VCaP (cell line): Measurements from ENCODE around the gene MED12L.
A peak's percentile ranks its signal among the peaks of the same experiment; 100 is the strongest.

ENCODE experiments used
- H3K27ac ChIP-seq: fragments of 450-650 bp; 2 replicates; pipeline ENCODE4 v1.5.1; 2017
- TF ChIP-seq, protein P1 (sequence below): fragments of 450-650 bp; conservative IDR thresholded peaks from 2 replicates; pipeline ENCODE4 v1.5.1; 2017; ENCODE audit warnings: mild to moderate bottlenecking, moderate library complexity

MED12L gene

DNA sequence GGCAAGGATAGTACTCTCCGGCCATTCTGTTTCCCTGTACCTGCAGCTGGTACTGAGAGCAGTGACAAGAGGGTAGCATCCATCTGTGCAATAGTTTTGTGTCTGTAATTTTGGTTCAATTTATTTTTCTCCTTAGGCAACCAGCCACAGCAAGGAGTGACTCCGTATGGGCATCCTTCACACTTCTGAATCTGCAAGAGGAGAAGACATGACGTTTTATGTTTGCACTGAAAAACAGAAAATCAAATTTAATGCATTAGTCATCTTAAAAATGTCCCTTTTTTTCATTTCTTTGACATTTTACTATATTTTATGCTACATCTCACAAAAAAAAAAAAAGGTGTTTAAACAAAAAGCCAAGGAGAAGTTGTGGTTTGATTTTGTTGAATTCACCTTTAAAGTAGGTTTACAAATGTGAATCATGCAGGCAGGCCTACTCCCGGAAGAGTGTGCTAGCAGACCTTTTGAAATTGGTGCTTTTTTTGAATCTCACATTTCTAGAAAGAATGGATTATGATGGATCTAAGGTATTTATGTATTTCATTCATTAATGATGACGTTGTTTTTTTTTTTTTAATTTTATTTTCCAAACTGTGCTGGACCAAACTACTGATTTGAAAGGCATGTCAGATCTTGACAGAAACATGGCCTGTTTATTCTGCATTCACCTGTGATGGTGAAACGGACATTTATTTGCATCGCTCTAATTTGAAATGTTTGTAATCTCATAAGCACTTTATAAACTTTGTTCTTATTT lies 347.3 kb downstream of the MED12L start:
- no peak overlapping the region for H3K27ac ChIP-seq
- TF ChIP-seq, protein P1, sequence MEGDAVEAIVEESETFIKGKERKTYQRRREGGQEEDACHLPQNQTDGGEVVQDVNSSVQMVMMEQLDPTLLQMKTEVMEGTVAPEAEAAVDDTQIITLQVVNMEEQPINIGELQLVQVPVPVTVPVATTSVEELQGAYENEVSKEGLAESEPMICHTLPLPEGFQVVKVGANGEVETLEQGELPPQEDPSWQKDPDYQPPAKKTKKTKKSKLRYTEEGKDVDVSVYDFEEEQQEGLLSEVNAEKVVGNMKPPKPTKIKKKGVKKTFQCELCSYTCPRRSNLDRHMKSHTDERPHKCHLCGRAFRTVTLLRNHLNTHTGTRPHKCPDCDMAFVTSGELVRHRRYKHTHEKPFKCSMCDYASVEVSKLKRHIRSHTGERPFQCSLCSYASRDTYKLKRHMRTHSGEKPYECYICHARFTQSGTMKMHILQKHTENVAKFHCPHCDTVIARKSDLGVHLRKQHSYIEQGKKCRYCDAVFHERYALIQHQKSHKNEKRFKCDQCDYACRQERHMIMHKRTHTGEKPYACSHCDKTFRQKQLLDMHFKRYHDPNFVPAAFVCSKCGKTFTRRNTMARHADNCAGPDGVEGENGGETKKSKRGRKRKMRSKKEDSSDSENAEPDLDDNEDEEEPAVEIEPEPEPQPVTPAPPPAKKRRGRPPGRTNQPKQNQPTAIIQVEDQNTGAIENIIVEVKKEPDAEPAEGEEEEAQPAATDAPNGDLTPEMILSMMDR, result no peak

DNA sequence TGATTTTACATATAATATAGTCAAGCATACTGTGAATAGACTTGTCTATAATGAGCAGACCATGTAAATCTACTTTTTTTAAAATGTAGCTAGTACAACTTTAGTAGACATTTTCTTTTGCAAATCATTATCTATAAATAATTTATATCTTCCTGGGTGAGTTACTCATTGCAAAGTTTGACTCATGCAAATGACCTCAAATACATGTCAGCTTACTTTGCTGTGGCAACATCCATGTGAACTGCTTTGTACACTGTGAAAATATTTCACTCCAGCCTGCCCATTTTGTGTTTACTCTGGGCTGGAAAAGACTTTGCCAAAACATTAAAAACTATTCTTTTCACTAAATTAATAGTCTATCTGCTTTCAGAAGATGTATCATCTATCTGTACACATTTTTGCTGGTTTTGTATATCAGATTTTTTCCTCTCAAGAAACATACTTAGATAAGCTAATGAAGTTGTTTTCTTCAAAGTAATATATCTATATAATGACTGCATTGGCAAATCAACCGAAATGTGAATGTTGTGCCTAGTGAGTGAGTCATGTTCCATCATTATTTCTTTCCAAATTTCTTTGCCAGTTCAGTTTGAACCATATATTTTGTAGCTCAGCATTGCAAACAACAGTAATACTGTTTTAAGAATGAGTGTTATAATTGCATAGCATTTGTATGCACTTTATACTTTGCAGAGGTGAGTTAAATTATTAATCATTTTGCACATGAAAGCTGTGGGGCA lies 348.9 kb downstream of the MED12L start:
- no peak overlapping the region for H3K27ac ChIP-seq
- TF ChIP-seq, protein P1, result no peak

DNA sequence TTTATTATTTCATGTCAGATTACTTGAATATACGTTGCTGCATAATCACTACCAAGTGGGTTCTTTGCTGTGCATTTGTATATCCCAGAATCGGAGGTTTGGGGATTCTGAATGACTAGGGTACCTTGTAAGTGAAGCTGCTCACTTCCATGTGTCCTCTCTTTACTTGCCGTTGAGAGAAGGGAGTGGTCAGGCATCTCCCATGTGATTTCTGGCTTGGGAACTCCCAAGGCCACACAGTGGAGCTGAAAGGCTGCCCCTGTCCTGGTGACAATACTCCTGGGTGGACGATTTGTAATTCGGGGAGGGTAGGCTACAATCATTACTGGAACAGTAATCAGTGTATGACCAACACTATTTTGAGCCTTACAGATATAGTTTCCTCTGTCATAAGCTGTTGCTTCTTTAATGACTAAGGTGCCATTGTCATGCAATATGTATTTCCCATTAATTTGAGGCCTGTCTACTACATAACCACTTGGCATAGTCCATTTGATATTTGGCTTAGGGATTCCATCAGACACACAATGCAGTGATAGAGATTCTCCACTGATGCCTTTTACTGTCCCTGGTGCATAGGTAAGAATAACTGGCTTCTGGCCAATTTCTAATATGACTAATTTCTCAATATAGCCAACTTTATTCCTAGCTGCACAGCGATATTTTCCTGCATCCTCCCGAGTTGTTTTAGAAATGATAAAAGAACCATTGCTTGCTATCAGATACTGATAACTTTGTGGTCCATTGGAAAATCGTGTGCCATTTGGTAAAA lies 351.4 kb downstream of the MED12L start:
- H3K27ac ChIP-seq, result no peak overlapping the region
- TF ChIP-seq, protein P1, result no peak

DNA sequence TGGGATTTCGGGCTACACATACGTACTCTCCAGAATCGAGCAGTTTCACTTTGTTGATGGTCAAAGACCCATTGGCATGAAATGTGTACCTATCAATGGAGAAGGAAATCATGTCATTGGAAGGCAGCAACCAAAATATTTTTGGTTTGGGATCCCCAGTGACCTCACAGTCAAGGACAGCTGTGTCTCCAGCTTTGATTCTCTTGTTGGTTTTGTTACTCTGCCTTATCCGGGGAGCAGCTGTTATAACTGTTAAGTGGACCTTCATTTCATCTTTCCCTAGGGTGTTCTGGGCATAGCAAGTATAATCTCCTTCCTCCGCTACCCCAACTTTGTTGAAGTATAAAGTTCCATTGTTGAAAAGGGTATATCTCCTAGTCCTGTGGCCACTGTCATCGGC lies 352.4 kb downstream of the MED12L start:
- no peak overlapping the region for H3K27ac ChIP-seq
- TF ChIP-seq, protein P1, result no peak

DNA sequence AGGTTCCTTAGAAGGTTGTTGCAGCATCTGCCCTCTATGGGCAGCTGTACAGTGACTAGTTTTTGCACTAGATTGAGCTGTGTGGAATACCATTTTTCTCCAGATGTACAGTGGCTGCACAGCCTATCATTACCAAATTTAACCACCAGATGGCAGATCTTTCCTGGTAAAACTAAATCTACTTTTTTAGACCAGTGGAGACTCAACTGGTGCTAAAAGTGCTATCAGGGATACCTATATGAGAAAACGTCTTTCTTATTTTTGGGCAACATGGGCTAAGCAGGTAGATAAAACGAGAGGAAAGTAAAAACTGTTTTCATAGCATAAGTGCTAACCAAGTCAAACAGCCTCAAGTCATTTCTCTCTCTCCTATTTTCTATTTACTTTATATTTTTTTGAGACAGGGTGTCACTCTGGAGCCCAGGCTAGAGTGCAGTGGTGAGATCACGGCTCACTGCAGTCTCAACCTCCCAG lies 354.2 kb downstream of the MED12L start:
- no peak overlapping the region for H3K27ac ChIP-seq

DNA sequence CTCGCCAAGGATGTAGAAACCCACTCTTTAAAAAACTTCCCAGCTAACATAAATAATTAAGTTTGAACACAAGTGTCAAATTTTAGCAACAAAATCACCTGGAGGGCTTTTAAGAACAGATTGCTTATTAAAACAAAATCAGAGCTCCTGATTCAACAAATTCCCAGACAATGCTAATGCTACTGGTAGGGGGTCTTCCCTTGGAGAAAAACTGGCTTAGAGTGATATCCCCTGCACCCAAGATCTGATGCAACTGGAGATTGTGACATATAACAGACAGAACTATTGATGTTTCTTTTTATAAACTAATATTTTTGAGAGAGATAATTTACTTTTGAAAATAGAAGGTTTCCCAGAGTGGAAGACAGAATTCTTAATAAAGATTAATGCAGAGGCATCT lies 355.5 kb downstream of the MED12L start:
- no peak overlapping the region for H3K27ac ChIP-seq
- TF ChIP-seq, protein P1, result no peak

More for the DNA sequence above, 354.2 kb downstream of the MED12L start:
- TF ChIP-seq, protein P1, result peak; percentile 86

DNA sequence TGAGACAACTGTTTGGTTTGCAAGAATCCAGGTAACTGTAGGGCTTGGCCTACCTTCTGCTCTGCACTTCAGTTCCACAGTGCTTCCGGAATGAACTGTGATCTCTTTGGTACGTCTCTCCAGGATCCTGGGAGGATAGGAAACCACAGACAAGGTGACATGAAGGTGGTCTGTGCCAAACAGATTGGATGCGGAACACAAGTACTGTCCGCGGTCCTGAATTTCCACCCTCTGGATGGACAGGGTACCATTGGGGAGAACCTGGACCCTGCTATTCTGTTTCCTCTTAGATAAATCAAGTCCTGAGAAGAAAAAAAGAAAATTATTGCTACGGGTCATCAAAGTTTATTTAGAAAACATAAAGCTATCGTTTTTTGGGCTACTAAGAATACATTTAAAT lies 358.1 kb downstream of the MED12L start:
- no peak overlapping the region for H3K27ac ChIP-seq
- TF ChIP-seq, protein P1, result no peak
